Activated naive CD8-positive, alpha-beta T cell treated with anti-CD3 and anti-CD28 coated beads for 36 hours (primary cell): ENCODE measurements around the gene BMP3. TPM values are rescaled to one million over a fixed set of nuclear protein-coding genes. Genes with fewer than 3 reads are reported as not detected.
A peak's percentile ranks its signal among the peaks of the same experiment; 100 is the strongest.

Source experiments
- DNase-seq: peaks from one replicate; pipeline ENCODE4 v3.0.0; 2021
- H3K27ac Mint-ChIP-seq: one replicate; pipeline ENCODE4 v1.8.0; 2022; ENCODE audit warnings: mild to moderate bottlenecking, moderate library complexity, mixed read lengths
- H3K27me3 Mint-ChIP-seq: one replicate; pipeline ENCODE4 v1.8.0; 2022; ENCODE audit warnings: mild to moderate bottlenecking, mixed read lengths
- H3K36me3 Mint-ChIP-seq: one replicate; pipeline ENCODE4 v1.8.0; 2021; ENCODE audit warnings: mild to moderate bottlenecking, mixed read lengths
- H3K4me1 Mint-ChIP-seq: one replicate; pipeline ENCODE4 v1.8.0; 2021; ENCODE audit warnings: mixed read lengths
- H3K4me3 Mint-ChIP-seq: one replicate; pipeline ENCODE4 v1.8.0; 2022; ENCODE audit warnings: mild to moderate bottlenecking, moderate library complexity, mixed read lengths
- H3K9me3 Mint-ChIP-seq: one replicate; pipeline ENCODE4 v1.8.0; 2022; ENCODE audit warnings: mixed read lengths
- total RNA-seq, 2 experiments: library from RNA; stranded (reverse); gene quantifications; one replicate each; pipeline ENCODE4 v1.2.3, GENCODE V29; 2021

BMP3 gene
- total RNA-seq, 2 experiments from 2014 or later: not detected

DNA sequence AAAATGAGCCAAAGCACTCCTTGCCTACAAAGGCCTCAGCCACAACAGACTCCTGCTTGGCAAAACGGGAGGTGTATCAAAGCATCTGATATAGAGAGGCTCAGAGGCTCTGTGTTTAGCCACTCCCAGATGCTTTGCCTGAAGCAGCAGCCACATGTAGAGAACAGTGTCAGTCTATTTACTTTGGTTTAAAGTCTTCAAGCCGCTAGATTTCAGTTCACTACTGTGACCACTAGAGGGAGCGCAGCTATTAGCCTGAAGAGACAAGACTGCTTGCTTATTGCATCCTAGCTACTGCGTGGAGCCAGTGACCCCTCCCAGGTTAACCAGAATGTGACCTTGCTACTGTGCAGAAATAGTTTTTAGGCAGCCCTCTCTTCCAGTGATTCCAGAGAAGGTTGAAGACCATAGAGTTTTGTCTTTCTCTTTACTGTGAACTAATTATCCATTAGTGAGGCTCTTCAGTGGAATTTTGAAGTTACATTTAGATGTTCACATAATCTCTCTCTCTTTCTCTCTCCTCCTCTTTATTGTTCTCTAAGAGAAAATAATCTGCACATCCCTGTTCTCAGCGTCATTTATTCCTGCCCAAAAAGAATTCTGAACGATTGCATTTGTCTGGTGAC, 39.3 kb downstream of the BMP3 start:
- no peaks in the 10 kb centered on the region for H3K9me3 Mint-ChIP-seq
- H3K4me1 Mint-ChIP-seq: no peaks in the 10 kb centered on the region
- H3K27me3 Mint-ChIP-seq: peaks cover 21% of the 10 kb centered on the region
- H3K36me3 Mint-ChIP-seq: no peaks in the 10 kb centered on the region
- no peak overlapping the region for H3K4me3 Mint-ChIP-seq
- H3K27ac Mint-ChIP-seq: no peak overlapping the region
- DNase-seq: peak; percentile 38

GRCh38 chr4:81071013-81071412, 40.5 kb downstream of the BMP3 start:
- H3K27ac Mint-ChIP-seq: no peak overlapping the region
- no peak overlapping the region for H3K4me3 Mint-ChIP-seq
- DNase-seq: no peak
- H3K9me3 Mint-ChIP-seq: no peaks in the 10 kb centered on the region
- no peaks in the 10 kb centered on the region for H3K36me3 Mint-ChIP-seq
- H3K27me3 Mint-ChIP-seq: peaks cover 19% of the 10 kb centered on the region
- H3K4me1 Mint-ChIP-seq: no peaks in the 10 kb centered on the region

DNA sequence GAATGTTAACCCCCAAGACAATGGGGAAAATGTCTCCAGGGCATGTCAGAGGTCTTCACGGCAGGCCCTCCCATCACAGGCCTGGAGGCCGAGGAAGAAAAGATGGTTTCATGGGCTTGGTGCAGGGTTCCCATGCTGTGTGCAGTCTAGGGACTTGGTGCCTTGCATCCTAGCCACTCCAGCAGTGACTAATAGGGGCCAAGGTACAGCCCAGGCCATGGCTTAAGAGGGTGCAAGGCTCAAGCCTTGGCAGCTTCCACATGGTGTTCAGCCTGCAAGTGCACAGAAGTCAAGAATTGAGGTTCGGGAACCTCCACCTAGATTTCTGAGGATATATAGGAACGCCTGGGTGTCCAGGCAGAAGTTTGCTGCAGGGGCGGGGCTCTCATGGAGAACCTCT, 50.6 kb downstream of the BMP3 start:
- no peaks in the 10 kb centered on the region for H3K36me3 Mint-ChIP-seq
- no peak overlapping the region for H3K27ac Mint-ChIP-seq
- no peaks in the 10 kb centered on the region for H3K4me1 Mint-ChIP-seq
- H3K4me3 Mint-ChIP-seq: no peak overlapping the region
- H3K9me3 Mint-ChIP-seq: no peaks in the 10 kb centered on the region
- no peak for DNase-seq
- peaks cover 4% of the 10 kb centered on the region for H3K27me3 Mint-ChIP-seq

GRCh38 chr4:81084029-81084428, 53.5 kb downstream of the BMP3 start:
- DNase-seq: no peak
- Mint-ChIP-seq H3K4me3 (no peak overlapping the region), H3K27me3 (peaks cover 7% of the 10 kb centered on the region), H3K36me3 (no peaks in the 10 kb centered on the region), H3K9me3 (no peaks in the 10 kb centered on the region), H3K27ac (no peak overlapping the region), H3K4me1 (no peaks in the 10 kb centered on the region)

- H3K27me3 Mint-ChIP-seq: peaks cover 10% of the 10 kb centered on the region
- no peak for DNase-seq
- H3K36me3 Mint-ChIP-seq: no peaks in the 10 kb centered on the region
- no peaks in the 10 kb centered on the region for H3K4me1 Mint-ChIP-seq
- H3K9me3 Mint-ChIP-seq: no peaks in the 10 kb centered on the region
- no peak overlapping the region for H3K4me3 Mint-ChIP-seq
- H3K27ac Mint-ChIP-seq: no peak overlapping the region
Measured at GRCh38 chr4:81084634-81085033, 54.1 kb downstream of the BMP3 start.

DNA sequence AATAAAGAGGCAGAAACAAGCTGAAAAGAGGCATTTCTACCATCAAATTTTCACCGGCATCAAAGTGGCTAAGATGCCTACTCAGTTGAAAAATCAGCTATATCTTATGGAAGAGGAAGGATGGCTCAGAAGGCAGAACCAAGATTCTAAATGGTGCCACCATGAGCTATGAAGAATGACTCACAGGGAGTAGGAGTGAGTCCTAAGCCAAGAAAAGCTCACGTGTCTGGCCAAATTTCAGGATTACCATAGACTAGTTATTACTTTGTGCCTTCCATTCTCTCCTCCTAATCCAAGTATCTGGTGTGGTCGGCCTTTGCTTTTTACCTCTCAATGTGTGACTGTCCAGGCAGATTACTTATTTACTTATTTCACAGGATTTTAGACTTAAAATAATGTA, 54.8 kb downstream of the BMP3 start:
- no peaks in the 10 kb centered on the region for H3K4me1 Mint-ChIP-seq
- no peak overlapping the region for H3K27ac Mint-ChIP-seq
- H3K9me3 Mint-ChIP-seq: no peaks in the 10 kb centered on the region
- no peak overlapping the region for H3K4me3 Mint-ChIP-seq
- H3K36me3 Mint-ChIP-seq: no peaks in the 10 kb centered on the region
- peaks cover 10% of the 10 kb centered on the region for H3K27me3 Mint-ChIP-seq
- no peak for DNase-seq

GRCh38 chr4:81085979-81086378, 55.5 kb downstream of the BMP3 start:
- H3K4me1 Mint-ChIP-seq: no peaks in the 10 kb centered on the region

GRCh38 chr4:81093720-81094401, 63.4 kb downstream of the BMP3 start:
- no peak for DNase-seq
- H3K9me3 Mint-ChIP-seq: no peaks in the 10 kb centered on the region
- no peaks in the 10 kb centered on the region for H3K4me1 Mint-ChIP-seq
- H3K27ac Mint-ChIP-seq: no peak overlapping the region
- no peak overlapping the region for H3K4me3 Mint-ChIP-seq
- peaks cover 9% of the 10 kb centered on the region for H3K27me3 Mint-ChIP-seq
- no peaks in the 10 kb centered on the region for H3K36me3 Mint-ChIP-seq

More at GRCh38 chr4:81085979-81086378, 55.5 kb downstream of the BMP3 start:
- H3K27ac Mint-ChIP-seq: no peak overlapping the region
- DNase-seq: no peak
- H3K36me3 Mint-ChIP-seq: no peaks in the 10 kb centered on the region
- no peak overlapping the region for H3K4me3 Mint-ChIP-seq
- no peaks in the 10 kb centered on the region for H3K9me3 Mint-ChIP-seq
- peaks cover 10% of the 10 kb centered on the region for H3K27me3 Mint-ChIP-seq

DNA sequence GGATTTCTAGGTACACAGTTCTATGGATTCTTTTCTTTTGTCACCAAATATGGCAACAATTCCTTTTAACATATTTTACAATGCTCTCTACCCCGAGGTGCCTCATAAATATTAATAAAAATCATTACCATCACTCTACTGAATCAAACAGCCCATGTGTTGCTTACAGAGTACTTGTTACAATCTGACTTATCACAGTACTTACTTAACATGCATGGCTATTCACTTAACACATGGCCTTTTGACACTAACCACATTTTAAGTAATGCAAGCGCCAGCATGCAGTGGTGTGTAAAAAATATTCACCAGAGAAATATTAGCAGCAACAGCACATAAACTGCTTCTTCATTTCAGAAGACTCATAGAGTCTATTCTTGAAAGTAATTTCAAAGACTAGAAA, 64.9 kb downstream of the BMP3 start:
- Mint-ChIP-seq H3K27me3 (peaks cover 5% of the 10 kb centered on the region), H3K36me3 (no peaks in the 10 kb centered on the region), H3K9me3 (no peaks in the 10 kb centered on the region), H3K4me3 (no peak overlapping the region), H3K4me1 (no peaks in the 10 kb centered on the region), H3K27ac (no peak overlapping the region)
- no peak for DNase-seq

DNA sequence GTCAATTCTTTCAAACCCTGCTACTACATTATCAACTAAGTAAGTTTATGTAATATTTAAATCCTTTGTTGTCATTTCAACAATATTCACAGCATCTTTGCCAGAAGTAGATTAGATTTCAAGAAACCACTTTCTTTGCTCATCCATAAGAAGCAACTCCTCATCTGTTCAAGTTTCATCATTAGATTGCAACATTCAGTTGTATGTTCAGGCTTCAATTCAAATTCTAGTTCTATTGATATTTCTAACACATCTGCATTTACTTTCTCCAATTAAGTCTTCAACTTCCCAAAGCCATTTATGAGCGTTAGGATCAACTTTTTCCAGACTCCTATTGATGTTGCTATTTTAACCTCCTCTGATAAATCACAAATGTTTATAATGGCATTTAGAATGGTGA, 66.1 kb downstream of the BMP3 start:
- Mint-ChIP-seq H3K27ac (no peak overlapping the region), H3K27me3 (peaks cover 5% of the 10 kb centered on the region), H3K9me3 (no peaks in the 10 kb centered on the region), H3K4me1 (no peaks in the 10 kb centered on the region), H3K4me3 (no peak overlapping the region), H3K36me3 (no peaks in the 10 kb centered on the region)
- no peak for DNase-seq

GRCh38 chr4:81102107-81102506, 71.6 kb downstream of the BMP3 start:
- peaks cover 5% of the 10 kb centered on the region for H3K27me3 Mint-ChIP-seq
- no peak overlapping the region for H3K27ac Mint-ChIP-seq
- H3K36me3 Mint-ChIP-seq: no peaks in the 10 kb centered on the region
- H3K9me3 Mint-ChIP-seq: no peaks in the 10 kb centered on the region
- DNase-seq: no peak
- no peaks in the 10 kb centered on the region for H3K4me1 Mint-ChIP-seq
- H3K4me3 Mint-ChIP-seq: no peak overlapping the region

- no peaks in the 10 kb centered on the region for H3K9me3 Mint-ChIP-seq
- no peaks in the 10 kb centered on the region for H3K4me1 Mint-ChIP-seq
- H3K4me3 Mint-ChIP-seq: no peak overlapping the region
- H3K36me3 Mint-ChIP-seq: no peaks in the 10 kb centered on the region
- H3K27me3 Mint-ChIP-seq: no peaks in the 10 kb centered on the region
- no peak for DNase-seq
- no peak overlapping the region for H3K27ac Mint-ChIP-seq
Measured at GRCh38 chr4:81106150-81106549, 75.6 kb downstream of the BMP3 start.

Other genes with a start within 250 kb of the BMP3 start
- under 1 TPM; 0.12 to 0.58 TPM for gene PRKG2, start 184.5 kb downstream of the BMP3 start, total RNA-seq